Neutrophil (primary cell): ENCODE data around the gene ACOT4.

Experiments used
- H3K27ac ChIP-seq: fragments of 200-600 bp; sonication (generic); 2 replicates; pipeline ENCODE4 v1.5.1; 2016; ENCODE audit warnings: mild to moderate bottlenecking, moderate library complexity
- H3K27me3 ChIP-seq: fragments of 200-600 bp; sonication (generic); 2 replicates; pipeline ENCODE4 v1.6.0; 2016; ENCODE audit warnings: mild to moderate bottlenecking
- H3K36me3 ChIP-seq: fragments of 200-600 bp; sonication (generic); 2 replicates; pipeline ENCODE4 v1.5.1; 2017
- H3K4me1 ChIP-seq, 2 experiments: fragments of 200-600 bp in 1 of 2; sonication (generic) in 1 of 2; 1 replicate in 1 of 2; 2 replicates in 1 of 2; pipeline versions ENCODE4 v1.5.1 to v1.6.1; 2013 to 2016; ENCODE audit warnings: low read depth in 1 of 2, low read length in 1 of 2, mild to moderate bottlenecking in 1 of 2, moderate library complexity in 1 of 2; ENCODE audit not compliant: control insufficient read depth in 1 of 2, insufficient read depth in 1 of 2
- H3K4me3 ChIP-seq, 2 experiments: fragments of 200-600 bp in 1 of 2; sonication (generic) in 1 of 2; 1 replicate in 1 of 2; 2 replicates in 1 of 2; pipeline ENCODE4 v1.5.1; 2013 to 2016; ENCODE audit warnings: low read depth in 1 of 2, low read length in 1 of 2, mild to moderate bottlenecking in 1 of 2, moderate library complexity in 1 of 2
- H3K9me3 ChIP-seq: fragments of 200-600 bp; sonication (generic); 2 replicates; pipeline ENCODE4 v1.5.1; 2016
- CTCF ChIP-seq: fragments of 200-600 bp; sonication (generic); IDR thresholded peaks from 2 replicates; pipeline ENCODE4 v1.5.1; 2016; ENCODE audit warnings: antibody characterized with exemption

The ACOT4 gene

DNA sequence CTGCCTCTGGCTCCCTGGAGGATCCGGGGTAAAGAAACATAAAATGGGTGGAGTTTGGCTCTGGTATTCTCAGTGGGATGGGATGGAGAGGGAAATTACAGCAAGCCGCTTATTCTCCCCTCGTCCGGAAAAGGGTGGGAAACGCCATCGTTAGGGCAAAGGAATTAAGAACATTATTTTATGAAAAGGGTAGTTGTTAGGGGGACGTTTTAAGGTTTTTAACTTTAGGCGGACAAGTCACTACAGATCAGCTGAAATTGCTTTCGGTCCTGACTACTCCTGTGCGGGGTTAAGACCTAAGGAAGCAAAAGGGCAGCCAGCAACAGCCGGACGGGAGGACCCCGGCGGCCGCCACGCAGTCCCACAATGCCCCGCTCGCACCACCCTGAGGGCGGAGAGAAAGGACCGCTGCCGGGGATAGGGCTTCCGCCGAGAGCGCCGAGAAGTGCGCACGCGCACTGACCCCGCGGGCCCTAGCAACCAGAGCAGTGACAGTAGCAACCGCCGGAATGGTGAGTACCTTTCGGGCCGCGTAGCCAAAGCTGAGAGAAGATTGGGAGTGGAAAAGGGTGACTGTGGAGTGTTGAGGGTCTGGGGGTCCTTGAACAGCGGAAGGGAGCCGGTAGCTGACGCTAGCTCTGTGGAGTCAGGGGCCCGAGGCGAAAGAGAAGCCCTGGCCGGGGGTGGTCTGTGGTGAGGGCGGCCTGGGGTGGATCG is 53.0 kb downstream of the ACOT4 start, which contains the start of gene DNAL1:
Gene DNAL1 (plus strand): TSS at position 456 of the 717 bp plus-strand sequence. CDS start 54 bp downstream, at position 510.
- peaks cover 11 to 17% of the 10 kb centered on the region in 2 experiments for H3K4me1 ChIP-seq
- peak within 1 kb of the TSS; percentile 30 for H3K27ac ChIP-seq
- no peak for TF ChIP-seq CTCF
- H3K4me3 ChIP-seq, result peak within 1 kb of the TSS; percentile 60 to 70
- no peaks in the 10 kb centered on the region for H3K27me3 ChIP-seq
- H3K36me3 ChIP-seq, result no peaks in the 10 kb centered on the region
- H3K9me3 ChIP-seq, result no peaks in the 10 kb centered on the region

- H3K4me1 ChIP-seq, result peaks cover 11 to 17% of the 10 kb centered on the region in 2 experiments
- peak overlapping the region; percentile 60 to 70 for H3K4me3 ChIP-seq
- no peak for TF ChIP-seq CTCF
- H3K36me3 ChIP-seq, result no peaks in the 10 kb centered on the region
- no peaks in the 10 kb centered on the region for H3K27me3 ChIP-seq
- H3K9me3 ChIP-seq, result no peaks in the 10 kb centered on the region
- H3K27ac ChIP-seq, result peak overlapping the region; percentile 30
These were observed 53.6 kb downstream of the ACOT4 start for GRCh38 chr14:73645248-73645610.
